Skeletal muscle cell (primary cell): ENCODE measurements around the gene CFAP61.

Experiments
- DNase-seq: peaks from one replicate; pipeline ENCODE4 v3.0.0-alpha.2; 2010; ENCODE audit warnings: low read depth
- H3K4me3 ChIP-seq: 2 replicates; pipeline ENCODE4 v1.5.1; 2011; ENCODE audit warnings: low read depth, mild to moderate bottlenecking, control low read depth, low read length, moderate library complexity

CFAP61 gene

GRCh38 chr20:20398123-20398522, 345.8 kb downstream of the CFAP61 start:
- H3K4me3 ChIP-seq: no peak overlapping the region
- no peak for DNase-seq

GRCh38 chr20:20399531-20400500, 347.5 kb downstream of the CFAP61 start:
- no peak overlapping the region for H3K4me3 ChIP-seq

DNA sequence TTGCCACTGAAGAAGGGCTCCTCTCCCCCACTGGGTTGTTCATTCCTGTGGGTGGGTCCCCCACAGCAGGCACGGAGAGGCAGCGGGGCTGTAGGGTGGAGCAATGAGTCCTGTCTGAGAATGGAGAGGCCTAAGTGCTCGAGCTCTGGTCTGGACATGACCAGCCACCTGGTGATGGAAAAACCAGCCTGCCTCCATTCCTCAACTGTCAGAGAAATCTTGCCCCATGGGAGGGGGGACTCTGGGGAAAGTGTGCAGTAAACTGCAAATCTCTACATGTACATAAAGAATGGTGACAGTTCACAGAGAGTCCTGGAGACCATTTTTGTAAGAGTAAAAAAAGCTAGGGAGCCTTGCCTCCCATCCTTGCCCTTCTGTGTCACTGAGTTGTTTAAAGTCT, 349.7 kb downstream of the CFAP61 start:
- no peak for DNase-seq
- H3K4me3 ChIP-seq: no peak overlapping the region

More at GRCh38 chr20:20399531-20400500, 347.5 kb downstream of the CFAP61 start:
- DNase-seq: no peak

DNA sequence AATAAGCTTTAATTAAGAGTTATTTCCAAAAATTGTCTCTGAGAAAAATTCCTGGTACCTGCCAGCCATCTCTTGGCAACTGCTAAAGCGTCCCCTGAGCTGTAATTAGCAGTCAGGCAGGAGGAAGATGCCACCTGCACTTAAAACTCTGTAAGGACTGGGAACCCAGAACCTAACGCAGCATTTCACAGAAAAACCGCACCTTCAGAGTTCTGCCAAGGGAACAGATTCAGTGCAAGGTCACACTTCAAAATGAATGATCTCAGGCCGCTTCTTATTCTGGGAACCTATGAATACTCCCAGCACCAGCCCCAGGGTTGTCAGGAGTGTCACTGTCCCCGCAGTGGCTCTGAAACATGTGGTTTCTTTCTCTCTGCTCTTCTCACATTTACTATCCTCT, 352.3 kb downstream of the CFAP61 start:
- no peak overlapping the region for H3K4me3 ChIP-seq
- no peak for DNase-seq

- no peak overlapping the region for H3K4me3 ChIP-seq
- no peak for DNase-seq
Measured at GRCh38 chr20:20405623-20406022, 353.3 kb downstream of the CFAP61 start.

DNA sequence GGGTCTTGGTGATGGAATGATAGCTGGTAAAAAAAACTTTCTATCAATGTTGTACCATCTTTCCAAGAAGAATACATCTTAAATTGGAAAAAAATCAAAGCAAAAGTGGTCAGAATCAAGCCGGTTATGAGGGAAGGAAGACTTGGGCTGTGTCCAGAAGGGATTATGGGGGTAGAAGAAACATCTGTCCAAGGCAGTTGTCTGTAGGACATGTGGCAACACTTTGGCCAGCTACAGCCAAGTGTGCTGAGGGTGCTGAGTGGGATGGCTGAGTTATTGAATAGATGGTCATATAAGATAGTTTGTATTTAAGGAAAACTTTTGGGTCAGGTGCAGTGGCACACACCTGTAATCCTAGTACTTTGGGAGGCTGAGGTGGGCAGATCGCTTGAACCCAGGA, 354.0 kb downstream of the CFAP61 start:
- no peak overlapping the region for H3K4me3 ChIP-seq
- no peak for DNase-seq

DNA sequence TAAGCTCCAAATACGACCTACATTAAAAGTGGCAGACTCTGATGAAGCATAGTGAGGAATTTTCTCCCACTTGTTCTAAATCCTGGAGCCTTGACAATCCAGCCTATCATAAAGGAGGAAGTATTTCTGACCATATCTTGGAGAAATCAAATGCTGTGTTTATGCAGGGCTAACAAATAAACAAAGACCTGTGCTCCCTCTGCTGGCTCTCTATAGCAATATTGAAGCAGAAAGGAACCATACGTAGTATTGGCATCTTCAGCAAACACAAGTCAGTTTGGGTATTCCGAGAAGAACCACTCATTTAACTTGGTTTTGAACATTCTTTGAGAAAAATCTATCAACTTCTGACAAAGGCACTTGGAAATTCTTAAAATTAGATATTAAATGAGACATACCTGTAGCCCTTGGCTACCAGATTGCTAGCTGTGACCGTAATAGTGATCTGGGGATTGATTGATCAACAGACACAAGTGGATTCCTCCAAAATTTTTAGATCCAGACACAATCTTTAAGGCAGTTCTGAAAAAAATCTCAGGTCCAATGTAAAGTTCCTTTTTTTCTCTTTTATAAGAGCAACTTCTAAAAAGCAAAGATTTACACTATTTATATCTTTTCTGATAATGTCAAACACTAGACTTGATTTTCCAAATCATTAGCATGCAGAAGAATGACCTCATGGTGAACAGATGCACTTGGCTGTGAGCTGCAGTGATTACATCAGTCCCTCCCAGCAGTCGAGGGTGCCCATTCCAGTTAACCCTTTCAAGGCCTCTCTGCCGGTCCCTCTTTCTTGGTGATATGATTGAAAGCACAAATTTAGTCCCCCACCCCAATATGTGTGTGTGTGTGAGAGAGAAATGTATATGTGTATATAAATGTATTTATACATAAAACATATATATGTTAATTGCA, 355.8 kb downstream of the CFAP61 start:
- no peak overlapping the region for H3K4me3 ChIP-seq
- no peak for DNase-seq

DNA sequence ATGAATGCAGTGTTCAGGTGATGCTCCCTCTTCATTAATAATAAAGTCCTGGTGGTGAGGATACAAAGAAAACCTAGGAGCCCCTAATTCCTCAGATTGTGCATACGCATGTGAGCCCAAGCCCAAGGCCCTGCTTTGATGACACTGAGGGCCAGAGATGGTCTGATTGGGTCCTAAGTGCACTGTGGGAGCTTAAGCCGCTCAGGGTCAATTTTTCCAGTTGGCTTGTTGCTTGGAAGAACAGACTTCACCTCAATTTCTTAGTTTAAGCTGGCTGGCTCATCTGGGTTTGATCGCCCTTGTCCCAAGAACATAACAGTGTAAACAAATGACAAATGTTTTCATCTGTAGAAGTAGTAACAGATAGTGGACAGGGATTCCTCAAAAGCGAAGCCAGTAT, 357.0 kb downstream of the CFAP61 start:
- no peak for DNase-seq
- H3K4me3 ChIP-seq: no peak overlapping the region
